NCI-H526 treated with DMSO at 0.1 percent for 48 hours (cell line): Measurements from ENCODE around the gene AMIGO1.

Source experiments
- DNase-seq: peaks from one replicate; lab custom pipeline; 2025; lab: John Stamatoyannopoulos, UW

The AMIGO1 gene

DNA sequence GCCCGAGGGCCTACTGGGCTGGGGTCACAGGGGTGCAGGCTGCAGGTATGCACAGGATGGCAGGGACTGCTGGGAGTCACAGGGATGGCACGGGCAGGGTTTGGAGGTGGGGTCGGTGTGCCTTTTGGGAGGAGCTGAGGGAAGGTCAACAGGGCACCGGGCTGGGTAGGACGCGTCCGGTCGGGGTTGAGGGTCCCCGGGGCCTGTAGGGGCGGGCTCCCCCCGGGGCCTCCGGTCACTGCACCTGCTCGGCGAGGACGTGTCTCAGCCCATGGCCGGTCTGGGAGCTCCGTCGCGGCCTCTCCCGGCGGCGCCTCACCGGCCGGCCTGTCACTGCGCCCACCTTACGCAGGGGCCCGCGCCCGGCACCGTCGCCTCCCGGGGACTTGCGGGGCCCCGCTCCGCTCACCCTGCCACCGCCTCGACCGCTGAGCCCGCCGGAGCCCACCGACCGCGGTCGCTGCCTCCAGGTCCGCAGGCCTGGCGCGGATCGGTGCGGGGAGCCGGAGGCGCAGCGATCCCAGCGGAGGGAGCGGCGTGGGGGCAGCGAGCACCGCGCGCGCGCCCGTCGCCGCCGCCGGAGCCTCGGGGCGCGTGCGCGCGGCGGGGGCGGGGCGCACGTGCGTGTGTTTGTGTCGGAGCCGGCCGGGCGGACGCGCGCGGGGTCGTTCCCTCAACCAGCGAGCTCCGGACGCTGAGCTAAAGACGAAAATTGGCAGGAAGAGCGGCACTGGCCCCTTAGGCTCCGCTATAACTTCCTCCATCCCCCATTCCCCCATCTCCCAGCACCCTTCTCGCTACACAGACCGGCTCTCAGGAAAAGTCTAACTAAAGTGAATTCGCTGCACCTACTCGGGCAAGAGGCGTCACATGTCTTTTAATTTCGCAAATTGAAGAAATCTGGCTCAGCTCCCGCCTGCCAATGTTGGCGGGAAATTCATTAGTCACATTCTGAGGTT lies at the start of gene AMIGO1:
Gene AMIGO1 (minus strand): TSS at position 552 of the 959 bp plus-strand sequence. CDS start 815 bp downstream, outside the sequence.
- DNase-seq, result peak; percentile 21

- DNase-seq, result no peak
Observed at GRCh38 chr1:109557520-109557919, 48.0 kb upstream of the AMIGO1 start.

- DNase-seq, result no peak
Observed at GRCh38 chr1:109556563-109556962, 47.0 kb upstream of the AMIGO1 start.

DNA sequence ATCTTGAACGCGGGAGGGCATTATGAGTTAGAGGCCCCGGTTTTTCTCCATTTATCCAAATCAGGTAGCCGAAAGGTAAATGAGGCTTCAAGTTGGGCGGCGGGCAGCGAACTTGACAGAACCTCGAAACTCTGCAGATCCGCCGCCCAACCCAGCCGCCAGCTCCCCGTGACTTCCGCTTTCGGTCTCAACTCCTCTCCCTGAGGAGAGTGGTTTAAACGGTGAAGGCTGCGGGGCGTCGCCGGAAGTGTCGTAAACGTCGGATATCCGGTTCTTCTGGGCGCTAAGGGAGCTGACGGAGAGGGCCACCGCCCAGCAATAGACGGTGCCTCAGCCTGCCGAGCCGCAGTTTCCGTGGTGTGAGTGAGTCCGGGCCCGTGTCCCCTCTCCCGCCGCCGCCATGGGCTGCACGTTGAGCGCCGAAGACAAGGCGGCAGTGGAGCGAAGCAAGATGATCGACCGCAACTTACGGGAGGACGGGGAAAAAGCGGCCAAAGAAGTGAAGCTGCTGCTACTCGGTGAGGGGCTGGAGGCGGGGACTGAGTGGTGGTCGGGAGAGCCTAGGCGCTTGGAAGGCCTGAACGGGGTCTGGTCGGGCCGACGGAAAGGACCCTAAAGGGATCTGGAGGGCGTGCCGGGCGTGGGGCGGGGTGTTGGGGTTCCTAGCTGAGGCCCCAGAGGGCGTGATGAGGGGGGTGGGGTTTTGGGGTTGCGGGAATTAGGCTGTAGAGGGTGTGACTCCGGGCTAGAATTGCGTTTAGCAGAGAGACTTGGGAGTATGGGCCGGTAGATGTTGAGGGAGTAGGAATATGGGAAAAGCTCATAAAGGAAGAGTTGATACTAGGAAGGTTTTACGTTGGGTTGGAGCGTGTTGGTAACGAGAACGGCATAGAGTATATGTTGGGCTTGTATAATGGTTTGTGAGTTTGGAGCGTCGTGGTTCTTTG lies 39.1 kb upstream of the AMIGO1 start, which contains the start of gene GNAI3:
Gene GNAI3 (plus strand): TSS at position 295 of the 947 bp plus-strand sequence. CDS start 106 bp downstream, at position 401.
- peak; percentile 95 for DNase-seq

- no peak for DNase-seq
Observed at GRCh38 chr1:109547463-109548320, 38.2 kb upstream of the AMIGO1 start.

- DNase-seq, result peak; percentile 91
Observed at GRCh38 chr1:109546311-109547109, 37.0 kb upstream of the AMIGO1 start.

DNA sequence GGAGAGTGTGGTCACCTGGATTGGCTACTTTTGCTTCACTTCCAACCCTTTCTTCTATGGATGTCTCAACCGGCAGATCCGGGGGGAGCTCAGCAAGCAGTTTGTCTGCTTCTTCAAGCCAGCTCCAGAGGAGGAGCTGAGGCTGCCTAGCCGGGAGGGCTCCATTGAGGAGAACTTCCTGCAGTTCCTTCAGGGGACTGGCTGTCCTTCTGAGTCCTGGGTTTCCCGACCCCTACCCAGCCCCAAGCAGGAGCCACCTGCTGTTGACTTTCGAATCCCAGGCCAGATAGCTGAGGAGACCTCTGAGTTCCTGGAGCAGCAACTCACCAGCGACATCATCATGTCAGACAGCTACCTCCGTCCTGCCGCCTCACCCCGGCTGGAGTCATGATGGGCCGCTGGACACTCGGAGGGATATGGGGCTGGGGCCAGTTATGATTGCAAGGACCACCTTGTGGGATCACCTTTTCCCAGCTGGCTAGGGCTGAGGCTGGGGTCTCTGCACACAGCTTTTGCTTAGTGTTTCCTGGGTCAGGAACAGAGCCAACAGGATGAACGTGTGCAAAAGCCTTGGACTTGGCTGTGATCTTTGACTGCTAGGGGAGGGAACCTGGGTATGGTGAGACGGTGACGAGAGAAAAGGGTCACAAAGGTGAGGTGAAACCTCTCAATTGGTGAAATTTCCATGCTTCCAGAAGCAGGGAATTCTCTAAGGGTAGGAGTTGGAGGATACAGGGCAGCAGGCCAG lies 34.6 kb upstream of the AMIGO1 start:
- no peak for DNase-seq

- no peak for DNase-seq
Observed at GRCh38 chr1:109543283-109543987, 33.9 kb upstream of the AMIGO1 start.

DNA sequence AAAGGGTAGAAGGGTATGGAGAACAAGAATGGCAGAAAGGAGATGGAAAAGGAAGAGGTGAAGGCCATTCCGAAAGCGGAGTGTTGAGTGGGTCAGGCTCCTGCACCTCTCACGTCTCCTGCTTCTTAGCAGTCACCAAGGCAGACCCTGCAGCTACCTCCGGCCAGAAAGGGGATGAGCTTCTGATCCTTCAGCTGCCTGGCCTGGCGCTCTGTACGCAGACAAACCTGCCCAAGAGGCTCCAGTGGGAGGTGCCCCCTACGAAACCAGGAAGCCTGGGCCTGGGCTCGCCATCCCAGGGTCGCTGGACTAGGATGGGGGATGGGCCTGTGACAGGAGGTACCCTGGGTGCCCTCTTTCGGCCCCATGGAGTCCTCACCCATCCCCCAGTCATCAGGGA lies 33.1 kb upstream of the AMIGO1 start:
- DNase-seq, result no peak

- no peak for DNase-seq
Observed at GRCh38 chr1:109541102-109541501, 31.6 kb upstream of the AMIGO1 start.

DNA sequence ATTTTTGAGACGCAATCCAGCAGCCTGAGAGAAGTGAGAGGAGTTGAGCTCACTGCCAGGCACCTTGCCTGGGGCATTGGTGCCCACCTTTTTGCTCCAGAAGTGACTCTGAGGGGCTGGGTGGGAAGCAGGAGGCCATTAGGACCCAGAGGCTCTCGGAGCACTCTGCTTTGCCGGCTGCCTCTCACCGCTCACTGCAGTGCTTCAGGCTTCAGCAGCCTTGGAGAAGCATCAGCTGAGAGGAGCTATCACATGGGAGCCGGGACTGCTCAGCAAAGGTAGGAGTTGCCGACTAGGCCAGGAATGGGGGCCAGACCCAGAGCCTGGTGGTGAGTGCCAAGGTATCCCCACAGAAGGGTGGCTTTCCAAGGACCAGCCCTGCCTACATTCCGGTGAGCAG lies 30.1 kb upstream of the AMIGO1 start, which contains the start of gene GPR61:
Gene GPR61 (plus strand): TSS at position 197 of the 400 bp plus-strand sequence. CDS start 3,151 bp downstream, outside the sequence.
- DNase-seq, result no peak

DNA sequence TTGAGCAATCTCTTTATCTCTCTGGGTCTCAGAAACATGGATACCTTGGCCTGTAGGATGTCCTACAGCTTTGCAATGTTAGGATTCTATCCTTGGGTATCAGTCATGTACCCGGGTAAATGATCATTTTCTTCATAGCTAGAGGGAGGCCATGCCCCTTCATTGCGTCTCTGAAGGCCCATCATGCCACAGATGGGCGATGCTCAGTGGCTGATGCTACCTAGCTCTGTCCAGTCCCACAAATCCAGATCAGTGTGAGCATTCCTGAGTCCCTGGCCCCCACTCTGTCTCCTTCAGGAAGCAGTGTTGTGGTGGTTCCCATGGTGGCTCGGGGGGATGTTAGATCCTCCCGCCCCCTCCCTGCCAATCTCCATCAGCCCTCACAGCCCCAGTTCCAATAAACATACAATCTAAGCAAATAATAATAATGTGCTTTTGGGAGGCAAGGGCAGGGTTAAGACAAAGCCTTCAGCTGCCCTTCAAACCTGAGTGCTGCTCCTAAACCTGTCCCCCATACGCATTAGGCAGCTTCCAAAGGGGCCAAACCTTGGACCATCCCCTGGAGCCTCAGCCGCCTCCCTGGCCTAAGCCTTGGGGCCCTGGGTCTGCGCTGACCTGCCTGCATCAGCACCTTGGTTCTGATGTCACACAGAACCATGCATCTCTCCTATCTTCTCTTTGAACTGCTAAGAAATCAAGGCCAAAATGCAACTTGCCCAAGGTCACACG lies 29.5 kb upstream of the AMIGO1 start:
- no peak for DNase-seq

GRCh38 chr1:109537450-109538178 lies 28.1 kb upstream of the AMIGO1 start:
- no peak for DNase-seq

DNA sequence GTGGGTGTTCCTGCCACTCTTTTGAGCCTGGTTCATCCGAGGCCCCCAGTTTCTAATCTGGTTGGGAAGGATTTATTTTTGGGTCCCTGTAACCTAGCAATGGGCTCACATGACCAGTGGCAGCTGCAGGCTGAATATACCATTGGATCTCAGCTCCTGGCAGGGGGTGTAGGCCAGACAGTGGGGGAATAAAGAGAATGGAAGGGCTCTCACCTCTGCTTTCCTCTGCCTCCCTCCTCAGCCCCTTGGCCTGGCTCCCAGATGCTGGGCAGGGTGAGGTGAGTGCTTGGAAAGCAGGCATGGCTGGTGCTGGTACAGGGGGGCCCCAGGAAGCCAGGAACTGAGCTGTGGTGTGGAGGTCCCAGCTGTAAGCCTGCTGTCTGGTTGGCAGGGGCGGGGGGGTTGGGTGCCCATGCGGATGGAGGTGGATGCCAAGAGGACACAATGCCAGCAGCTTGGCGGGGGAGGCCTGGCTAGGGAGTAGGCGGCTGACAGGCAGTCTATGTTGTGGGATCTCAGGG lies 26.5 kb upstream of the AMIGO1 start:
- no peak for DNase-seq

DNA sequence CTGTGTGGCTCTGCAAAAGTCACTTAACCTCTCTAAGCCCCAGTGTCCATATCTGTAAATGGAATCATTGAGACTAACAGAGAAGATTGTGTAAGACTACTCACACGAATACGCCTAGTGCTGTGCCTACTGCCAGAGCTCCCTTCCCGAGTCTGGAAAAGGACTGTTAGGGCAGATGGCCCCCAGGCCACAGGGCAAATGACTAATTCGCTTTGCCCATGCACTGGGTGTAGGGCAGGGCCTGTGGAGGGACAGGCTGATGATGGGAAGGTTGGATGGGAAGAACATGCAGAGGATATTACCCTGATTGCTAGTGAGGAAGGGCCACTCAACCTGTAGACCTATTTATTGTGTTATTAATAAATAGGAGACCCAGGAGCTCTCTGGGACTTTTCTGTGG lies 26.0 kb upstream of the AMIGO1 start:
- DNase-seq, result no peak

DNA sequence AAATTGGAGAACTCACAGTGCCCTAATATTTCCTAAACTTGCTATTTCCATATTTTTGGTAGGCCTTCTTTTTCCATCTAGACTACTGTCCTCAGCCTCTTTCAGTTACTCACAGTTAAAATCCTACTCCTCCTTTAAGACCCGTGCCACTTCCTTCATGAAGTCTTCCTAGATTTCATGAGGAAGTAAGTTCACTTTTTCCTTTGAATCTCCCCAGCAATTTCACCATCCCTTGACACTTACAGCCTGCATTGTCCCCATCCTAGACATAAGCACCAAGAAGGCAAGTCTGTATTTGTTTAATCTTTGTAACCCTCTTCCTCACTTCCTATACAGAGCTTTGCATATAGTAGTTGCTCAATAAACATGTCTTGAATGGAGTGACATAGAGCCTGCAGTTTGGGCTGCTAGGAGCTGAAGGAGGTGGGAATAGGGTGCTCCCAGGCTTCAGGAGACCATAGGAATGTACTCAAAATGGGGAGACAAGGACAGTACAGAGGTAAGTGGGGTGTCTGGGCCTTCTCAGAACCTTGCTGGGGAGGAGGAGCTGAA lies 24.9 kb upstream of the AMIGO1 start:
- no peak for DNase-seq
